ENCODE results near the gene TNRC6B. TPM values are rescaled to one million over a fixed set of nuclear protein-coding genes. Genes with fewer than 3 reads are reported as not detected.

The TNRC6B gene
- total and polyA plus RNA-seq, 2 of the 13 experiments (the other 11 are each of a cell fraction or from before 2014, with no cell fraction given) = 8.9 to 13.2 TPM

DNA sequence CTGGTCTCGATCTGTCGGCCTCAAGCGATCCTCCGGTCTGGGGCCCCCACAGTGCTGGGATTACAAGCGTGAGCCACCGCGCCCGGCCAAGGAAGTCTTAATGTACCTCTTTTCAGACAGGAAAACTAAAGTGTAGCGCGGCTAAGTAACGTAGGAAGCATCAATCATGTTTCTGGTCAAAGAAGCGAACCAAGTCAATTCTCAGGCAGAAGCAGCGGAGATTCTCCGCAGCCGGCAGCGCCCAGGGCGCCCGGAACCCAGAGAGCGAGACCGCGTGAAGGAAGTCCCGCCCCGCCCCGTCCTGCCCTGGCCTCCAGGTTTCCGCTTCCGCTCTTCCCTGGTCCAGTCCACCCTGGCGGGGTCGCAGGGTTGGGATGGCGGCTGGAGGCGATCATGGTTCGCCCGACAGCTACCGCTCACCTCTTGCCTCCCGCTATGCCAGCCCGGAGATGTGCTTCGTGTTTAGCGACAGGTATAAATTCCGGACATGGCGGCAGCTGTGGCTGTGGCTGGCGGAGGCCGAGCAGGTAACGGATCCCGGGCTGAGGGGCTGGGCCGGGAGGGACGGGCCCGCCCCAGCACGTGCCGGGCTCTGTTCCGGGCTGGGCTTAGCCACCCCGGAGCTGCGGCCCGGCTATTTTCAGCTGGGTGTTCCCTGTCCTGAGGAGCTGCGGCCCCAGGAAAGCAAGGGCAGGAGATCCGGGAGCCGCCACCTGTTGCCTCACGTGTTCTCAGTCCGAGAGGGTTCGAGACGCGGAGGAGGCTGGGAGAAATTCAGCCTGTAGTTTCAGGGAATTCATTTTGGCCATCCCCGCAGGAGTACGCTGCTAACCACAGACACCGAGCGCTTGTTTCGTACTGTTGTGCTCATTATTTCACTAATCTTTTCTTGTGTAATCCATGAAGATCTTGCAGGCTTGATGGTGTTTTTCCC, 168.7 kb downstream of the TNRC6B start, which contains the start of gene ADSL (continued):
- TF ChIP-seq, protein P1, sequence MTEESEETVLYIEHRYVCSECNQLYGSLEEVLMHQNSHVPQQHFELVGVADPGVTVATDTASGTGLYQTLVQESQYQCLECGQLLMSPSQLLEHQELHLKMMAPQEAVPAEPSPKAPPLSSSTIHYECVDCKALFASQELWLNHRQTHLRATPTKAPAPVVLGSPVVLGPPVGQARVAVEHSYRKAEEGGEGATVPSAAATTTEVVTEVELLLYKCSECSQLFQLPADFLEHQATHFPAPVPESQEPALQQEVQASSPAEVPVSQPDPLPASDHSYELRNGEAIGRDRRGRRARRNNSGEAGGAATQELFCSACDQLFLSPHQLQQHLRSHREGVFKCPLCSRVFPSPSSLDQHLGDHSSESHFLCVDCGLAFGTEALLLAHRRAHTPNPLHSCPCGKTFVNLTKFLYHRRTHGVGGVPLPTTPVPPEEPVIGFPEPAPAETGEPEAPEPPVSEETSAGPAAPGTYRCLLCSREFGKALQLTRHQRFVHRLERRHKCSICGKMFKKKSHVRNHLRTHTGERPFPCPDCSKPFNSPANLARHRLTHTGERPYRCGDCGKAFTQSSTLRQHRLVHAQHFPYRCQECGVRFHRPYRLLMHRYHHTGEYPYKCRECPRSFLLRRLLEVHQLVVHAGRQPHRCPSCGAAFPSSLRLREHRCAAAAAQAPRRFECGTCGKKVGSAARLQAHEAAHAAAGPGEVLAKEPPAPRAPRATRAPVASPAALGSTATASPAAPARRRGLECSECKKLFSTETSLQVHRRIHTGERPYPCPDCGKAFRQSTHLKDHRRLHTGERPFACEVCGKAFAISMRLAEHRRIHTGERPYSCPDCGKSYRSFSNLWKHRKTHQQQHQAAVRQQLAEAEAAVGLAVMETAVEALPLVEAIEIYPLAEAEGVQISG (CRISPR knock-in tag; IDR thresholded peaks at IDR 0.05) = peak; percentile 95
- no peak; the same call in 1 of the 2 replicates for TF ChIP-seq NCOR1 (IDR thresholded peaks at IDR 0.05; ENCODE audit: borderline replicate concordance, low read length)
- TF ChIP-seq, protein P2, sequence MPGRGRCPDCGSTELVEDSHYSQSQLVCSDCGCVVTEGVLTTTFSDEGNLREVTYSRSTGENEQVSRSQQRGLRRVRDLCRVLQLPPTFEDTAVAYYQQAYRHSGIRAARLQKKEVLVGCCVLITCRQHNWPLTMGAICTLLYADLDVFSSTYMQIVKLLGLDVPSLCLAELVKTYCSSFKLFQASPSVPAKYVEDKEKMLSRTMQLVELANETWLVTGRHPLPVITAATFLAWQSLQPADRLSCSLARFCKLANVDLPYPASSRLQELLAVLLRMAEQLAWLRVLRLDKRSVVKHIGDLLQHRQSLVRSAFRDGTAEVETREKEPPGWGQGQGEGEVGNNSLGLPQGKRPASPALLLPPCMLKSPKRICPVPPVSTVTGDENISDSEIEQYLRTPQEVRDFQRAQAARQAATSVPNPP (CRISPR knock-in tag; IDR thresholded peaks at IDR 0.05) = 0 out of 2 replicates have a peak, but pooled peaks have one; percentile 82
- TF ChIP-seq, protein P3, sequence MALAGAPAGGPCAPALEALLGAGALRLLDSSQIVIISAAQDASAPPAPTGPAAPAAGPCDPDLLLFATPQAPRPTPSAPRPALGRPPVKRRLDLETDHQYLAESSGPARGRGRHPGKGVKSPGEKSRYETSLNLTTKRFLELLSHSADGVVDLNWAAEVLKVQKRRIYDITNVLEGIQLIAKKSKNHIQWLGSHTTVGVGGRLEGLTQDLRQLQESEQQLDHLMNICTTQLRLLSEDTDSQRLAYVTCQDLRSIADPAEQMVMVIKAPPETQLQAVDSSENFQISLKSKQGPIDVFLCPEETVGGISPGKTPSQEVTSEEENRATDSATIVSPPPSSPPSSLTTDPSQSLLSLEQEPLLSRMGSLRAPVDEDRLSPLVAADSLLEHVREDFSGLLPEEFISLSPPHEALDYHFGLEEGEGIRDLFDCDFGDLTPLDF (CRISPR knock-in tag; IDR thresholded peaks at IDR 0.05) = peak; percentile 58; the same call in 1 of the 2 replicates
- TF ChIP-seq, protein P4, sequence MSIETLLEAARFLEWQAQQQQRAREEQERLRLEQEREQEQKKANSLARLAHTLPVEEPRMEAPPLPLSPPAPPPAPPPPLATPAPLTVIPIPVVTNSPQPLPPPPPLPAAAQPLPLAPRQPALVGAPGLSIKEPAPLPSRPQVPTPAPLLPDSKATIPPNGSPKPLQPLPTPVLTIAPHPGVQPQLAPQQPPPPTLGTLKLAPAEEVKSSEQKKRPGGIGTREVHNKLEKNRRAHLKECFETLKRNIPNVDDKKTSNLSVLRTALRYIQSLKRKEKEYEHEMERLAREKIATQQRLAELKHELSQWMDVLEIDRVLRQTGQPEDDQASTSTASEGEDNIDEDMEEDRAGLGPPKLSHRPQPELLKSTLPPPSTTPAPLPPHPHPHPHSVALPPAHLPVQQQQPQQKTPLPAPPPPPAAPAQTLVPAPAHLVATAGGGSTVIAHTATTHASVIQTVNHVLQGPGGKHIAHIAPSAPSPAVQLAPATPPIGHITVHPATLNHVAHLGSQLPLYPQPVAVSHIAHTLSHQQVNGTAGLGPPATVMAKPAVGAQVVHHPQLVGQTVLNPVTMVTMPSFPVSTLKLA (IDR thresholded peaks at IDR 0.05) = peak; percentile 61; the same call in 1 of the 2 replicates
- TF ChIP-seq CREB1 (IDR thresholded peaks at IDR 0.05) = no peak
- peak; percentile 62; the same call in 1 of the 2 replicates for TF ChIP-seq CREB1 (CRISPR knock-in tag; IDR thresholded peaks at IDR 0.05)
- TF ChIP-seq, protein P5, sequence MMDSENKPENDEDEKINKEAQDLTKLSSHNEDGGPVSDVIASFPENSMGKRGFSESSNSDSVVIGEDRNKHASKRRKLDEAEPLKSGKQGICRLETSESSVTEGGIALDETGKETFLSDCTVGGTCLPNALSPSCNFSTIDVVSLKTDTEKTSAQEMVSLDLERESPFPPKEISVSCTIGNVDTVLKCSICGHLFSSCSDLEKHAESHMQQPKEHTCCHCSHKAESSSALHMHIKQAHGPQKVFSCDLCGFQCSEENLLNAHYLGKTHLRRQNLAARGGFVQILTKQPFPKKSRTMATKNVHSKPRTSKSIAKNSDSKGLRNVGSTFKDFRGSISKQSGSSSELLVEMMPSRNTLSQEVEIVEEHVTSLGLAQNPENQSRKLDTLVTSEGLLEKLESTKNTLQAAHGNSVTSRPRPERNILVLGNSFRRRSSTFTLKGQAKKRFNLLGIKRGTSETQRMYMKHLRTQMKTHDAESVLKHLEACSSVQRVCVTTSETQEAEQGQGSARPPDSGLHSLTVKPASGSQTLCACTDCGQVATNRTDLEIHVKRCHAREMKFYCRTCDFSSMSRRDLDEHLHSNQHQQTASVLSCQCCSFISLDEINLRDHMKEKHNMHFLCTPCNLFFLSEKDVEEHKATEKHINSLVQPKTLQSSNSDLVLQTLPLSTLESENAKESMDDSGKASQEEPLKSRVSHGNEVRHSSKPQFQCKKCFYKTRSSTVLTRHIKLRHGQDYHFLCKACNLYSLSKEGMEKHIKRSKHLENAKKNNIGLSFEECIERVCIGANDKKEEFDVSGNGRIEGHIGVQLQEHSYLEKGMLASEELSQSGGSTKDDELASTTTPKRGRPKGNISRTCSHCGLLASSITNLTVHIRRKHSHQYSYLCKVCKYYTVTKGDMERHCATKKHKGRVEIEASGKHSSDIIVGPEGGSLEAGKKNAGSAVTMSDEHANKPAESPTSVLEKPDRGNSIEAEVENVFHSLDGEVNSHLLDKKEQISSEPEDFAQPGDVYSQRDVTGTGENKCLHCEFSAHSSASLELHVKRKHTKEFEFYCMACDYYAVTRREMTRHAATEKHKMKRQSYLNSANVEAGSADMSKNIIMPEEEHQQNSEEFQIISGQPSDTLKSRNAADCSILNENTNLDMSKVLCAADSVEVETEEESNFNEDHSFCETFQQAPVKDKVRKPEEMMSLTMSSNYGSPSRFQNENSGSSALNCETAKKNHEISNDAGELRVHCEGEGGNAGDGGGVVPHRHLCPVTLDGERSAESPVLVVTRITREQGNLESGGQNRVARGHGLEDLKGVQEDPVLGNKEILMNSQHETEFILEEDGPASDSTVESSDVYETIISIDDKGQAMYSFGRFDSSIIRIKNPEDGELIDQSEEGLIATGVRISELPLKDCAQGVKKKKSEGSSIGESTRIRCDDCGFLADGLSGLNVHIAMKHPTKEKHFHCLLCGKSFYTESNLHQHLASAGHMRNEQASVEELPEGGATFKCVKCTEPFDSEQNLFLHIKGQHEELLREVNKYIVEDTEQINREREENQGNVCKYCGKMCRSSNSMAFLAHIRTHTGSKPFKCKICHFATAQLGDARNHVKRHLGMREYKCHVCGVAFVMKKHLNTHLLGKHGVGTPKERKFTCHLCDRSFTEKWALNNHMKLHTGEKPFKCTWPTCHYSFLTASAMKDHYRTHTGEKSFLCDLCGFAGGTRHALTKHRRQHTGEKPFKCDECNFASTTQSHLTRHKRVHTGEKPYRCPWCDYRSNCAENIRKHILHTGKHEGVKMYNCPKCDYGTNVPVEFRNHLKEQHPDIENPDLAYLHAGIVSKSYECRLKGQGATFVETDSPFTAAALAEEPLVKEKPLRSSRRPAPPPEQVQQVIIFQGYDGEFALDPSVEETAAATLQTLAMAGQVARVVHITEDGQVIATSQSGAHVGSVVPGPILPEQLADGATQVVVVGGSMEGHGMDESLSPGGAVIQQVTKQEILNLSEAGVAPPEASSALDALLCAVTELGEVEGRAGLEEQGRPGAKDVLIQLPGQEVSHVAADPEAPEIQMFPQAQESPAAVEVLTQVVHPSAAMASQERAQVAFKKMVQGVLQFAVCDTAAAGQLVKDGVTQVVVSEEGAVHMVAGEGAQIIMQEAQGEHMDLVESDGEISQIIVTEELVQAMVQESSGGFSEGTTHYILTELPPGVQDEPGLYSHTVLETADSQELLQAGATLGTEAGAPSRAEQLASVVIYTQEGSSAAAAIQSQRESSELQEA (CRISPR knock-in tag; IDR thresholded peaks at IDR 0.05; ENCODE audit: not compliant biosample characterization) = peak; percentile 80
- TF ChIP-seq JUND (CRISPR knock-in tag; IDR thresholded peaks at IDR 0.05) = no peak
